ENCODE results near the gene SDK1. TPM values are rescaled to one million over a fixed set of nuclear protein-coding genes. Genes with fewer than 3 reads are reported as not detected.
"Not testable (repeated sequence)": the region's sequence is repeated elsewhere in the genome, so short reads cannot be mapped to it uniquely, and the experiment has no call there.

Gene SDK1
- total RNA-seq, 4 donors from 2014 or later, result 1.3 to 5.0 (median 2.0) TPM

DNA sequence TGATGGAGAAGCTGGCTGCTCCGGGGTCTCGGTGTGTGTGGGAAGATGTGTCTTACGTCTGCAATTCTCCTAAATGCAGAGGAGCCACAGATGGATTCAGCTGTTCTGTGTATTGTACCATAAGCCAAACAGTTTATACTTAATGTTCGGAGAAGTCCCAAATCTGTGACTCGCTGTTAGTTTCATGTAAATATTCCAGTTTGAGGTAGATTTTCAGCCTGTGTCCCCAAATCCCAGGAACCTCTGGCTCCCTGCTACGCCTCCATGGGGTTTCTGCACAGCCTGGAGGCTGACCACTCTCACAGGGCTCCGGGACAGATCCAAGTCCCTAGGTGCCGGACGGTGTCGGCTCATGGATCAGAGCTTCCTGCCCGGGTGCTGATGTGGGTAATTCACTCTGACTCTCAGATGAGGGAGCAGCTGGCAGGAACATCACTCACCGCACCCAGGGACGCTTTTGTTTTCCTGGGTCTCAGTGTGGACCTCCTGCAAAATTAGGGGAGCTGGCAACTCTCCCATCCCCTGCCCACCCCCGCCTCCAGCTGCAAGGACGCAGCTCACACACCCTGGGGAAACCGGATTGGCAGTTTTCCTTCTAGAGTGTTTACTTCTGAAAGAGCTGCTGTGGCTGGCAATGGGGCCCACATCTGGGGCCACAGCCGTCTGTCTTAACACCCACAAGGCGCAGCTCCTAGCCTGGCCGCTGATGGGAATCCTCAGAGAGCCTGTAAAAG lies 960.0 kb downstream of the SDK1 start:
- WGBS, 2 donors, result 55 to 65% methylated on average over 16 to 18 of the region's 19 CpGs
- DNase-seq, result no peak
- intact Hi-C loops (cut with DNase I), result loop anchor here (10.0 kb wide), 1 partner anchor 56 kb away; no protein-coding TSS in a partner anchor
- Histone ChIP-seq H3K27ac (no peak overlapping the region), H3K4me1 (no peaks in the 10 kb centered on the region), H3K9me3 (no peaks in the 10 kb centered on the region), H3K36me3 (no peaks in the 10 kb centered on the region), H3K27me3 (no peaks in the 10 kb centered on the region), H3K4me3 (replicated peaks in 1 of 3) (no peak overlapping the region)
- TF ChIP-seq POLR2A (IDR thresholded peaks at IDR 0.05), result no peak
- TF ChIP-seq, protein P1, sequence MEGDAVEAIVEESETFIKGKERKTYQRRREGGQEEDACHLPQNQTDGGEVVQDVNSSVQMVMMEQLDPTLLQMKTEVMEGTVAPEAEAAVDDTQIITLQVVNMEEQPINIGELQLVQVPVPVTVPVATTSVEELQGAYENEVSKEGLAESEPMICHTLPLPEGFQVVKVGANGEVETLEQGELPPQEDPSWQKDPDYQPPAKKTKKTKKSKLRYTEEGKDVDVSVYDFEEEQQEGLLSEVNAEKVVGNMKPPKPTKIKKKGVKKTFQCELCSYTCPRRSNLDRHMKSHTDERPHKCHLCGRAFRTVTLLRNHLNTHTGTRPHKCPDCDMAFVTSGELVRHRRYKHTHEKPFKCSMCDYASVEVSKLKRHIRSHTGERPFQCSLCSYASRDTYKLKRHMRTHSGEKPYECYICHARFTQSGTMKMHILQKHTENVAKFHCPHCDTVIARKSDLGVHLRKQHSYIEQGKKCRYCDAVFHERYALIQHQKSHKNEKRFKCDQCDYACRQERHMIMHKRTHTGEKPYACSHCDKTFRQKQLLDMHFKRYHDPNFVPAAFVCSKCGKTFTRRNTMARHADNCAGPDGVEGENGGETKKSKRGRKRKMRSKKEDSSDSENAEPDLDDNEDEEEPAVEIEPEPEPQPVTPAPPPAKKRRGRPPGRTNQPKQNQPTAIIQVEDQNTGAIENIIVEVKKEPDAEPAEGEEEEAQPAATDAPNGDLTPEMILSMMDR (IDR thresholded peaks at IDR 0.05), result no peak

DNA sequence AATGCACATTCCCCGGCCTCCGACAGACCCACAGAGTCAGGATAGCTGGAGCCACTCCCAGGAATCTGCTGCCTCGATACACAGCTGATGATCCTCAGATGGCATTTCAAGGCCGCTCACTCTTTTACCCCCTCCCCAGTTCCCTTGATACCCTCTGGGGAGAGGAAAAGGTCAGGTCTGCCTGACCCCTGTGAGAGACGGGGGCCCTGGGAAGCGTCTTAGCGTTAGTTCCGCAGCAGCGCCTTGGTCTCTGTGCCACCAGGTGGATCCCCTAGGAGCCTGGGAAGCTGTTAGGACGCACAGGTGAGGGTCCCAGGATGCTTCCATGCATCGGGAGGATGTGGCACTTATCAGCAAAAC lies 960.5 kb downstream of the SDK1 start:
- intact Hi-C loops (cut with DNase I), result loop anchor here (10.0 kb wide), 1 partner anchor 57 kb away; no protein-coding TSS in a partner anchor
- no peak overlapping the region for H3K27ac ChIP-seq
- no peaks in the 10 kb centered on the region for H3K9me3 ChIP-seq
- H3K4me1 ChIP-seq, result no peaks in the 10 kb centered on the region
- no peak for DNase-seq
- WGBS, 2 donors, result 71 to 80% methylated on average over 11 of the region's 11 CpGs
- H3K4me3 ChIP-seq (replicated peaks in 1 of 3), result no peak overlapping the region
- H3K36me3 ChIP-seq, result no peaks in the 10 kb centered on the region
- TF ChIP-seq, protein P1 (IDR thresholded peaks at IDR 0.05), result no peak
- no peak for TF ChIP-seq POLR2A (IDR thresholded peaks at IDR 0.05)
- H3K27me3 ChIP-seq, result no peaks in the 10 kb centered on the region

DNA sequence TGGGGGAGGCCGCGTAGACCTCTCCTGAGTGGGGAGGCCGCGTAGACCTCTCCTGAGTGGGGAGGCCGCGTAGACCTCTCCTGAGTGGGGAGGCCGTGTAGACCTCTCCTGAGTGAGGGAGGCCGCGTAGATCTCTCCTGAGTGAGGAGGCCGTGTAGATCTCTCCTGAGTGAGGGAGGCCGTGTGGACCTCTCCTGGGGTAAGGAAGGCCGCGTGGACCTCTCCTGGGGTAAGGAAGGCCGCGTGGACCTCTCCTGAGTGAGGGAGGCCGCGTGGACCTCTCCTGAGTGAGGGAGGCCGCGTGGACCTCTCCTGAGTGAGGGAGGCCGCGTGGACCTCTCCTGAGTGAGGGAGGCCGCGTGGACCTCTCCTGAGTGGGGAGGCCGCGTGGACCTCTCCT lies 963.2 kb downstream of the SDK1 start:
- 93 to 97% methylated on average over 12 to 15 of the region's 25 CpGs for WGBS, 2 donors

DNA sequence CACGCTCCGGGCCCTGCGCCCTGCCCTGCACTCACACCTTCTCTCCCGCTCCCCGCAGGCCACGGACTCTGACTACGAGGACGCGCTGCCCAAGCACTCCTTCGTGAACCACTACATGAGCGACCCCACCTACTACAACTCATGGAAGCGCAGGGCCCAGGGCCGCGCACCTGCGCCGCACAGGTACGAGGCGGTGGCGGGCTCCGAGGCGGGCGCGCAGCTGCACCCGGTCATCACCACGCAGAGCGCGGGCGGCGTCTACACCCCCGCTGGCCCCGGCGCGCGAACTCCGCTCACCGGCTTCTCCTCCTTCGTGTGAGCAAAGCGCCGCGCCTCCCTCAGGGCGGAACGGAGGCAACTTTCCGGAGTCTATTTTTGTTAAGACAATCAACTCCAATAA lies 964.0 kb downstream of the SDK1 start:
- TF ChIP-seq POLR2A (IDR thresholded peaks at IDR 0.05), result no peak
- TF ChIP-seq, protein P1 (IDR thresholded peaks at IDR 0.05), result no peak
- intact Hi-C loops (cut with DNase I), result loop anchor here (10.0 kb wide), 1 partner anchor 60 kb away; no protein-coding TSS in a partner anchor
- 23 to 25% methylated on average over 31 to 34 of the region's 43 CpGs for WGBS, 2 donors

More for the DNA sequence above, 963.2 kb downstream of the SDK1 start:
- H3K27ac ChIP-seq; H3K36me3 ChIP-seq; H3K4me1 ChIP-seq; H3K9me3 ChIP-seq; H3K27me3 ChIP-seq; H3K4me3 ChIP-seq (replicated peaks in 1 of 3); DNase-seq: not testable (repeated sequence)
- intact Hi-C loops (cut with DNase I), result loop anchor here (10.0 kb wide), 1 partner anchor 59 kb away; no protein-coding TSS in a partner anchor

DNA sequence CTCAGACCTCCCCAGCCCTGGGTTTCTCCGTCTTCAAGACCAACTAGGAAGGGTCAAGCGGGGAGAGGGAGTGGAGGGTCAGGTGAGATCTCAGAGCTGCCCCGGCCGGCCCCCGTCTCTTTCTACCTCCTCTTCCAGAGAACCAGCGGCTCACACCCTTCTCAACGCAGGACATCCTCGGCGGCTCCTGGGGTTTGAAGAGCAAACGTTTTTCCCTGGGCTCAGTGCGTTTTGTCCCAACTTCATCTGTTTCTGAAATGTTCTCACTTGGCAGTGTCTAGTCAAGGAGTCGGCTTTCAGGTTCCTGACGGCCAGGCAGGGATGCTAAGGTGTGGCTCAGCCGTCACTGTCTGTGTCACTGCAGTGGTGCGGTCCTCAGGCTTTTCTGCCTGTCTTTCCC lies 964.6 kb downstream of the SDK1 start:
- 63 to 76% methylated on average over 15 of the region's 15 CpGs for WGBS, 2 donors
- intact Hi-C loops (cut with DNase I), result loop anchor here (10.0 kb wide), 1 partner anchor 61 kb away; no protein-coding TSS in a partner anchor
- Histone ChIP-seq H3K4me3 (replicated peaks in 1 of 3) (no peak overlapping the region), H3K27ac (no peak overlapping the region), H3K9me3 (no peaks in the 10 kb centered on the region), H3K36me3 (no peaks in the 10 kb centered on the region), H3K4me1 (no peaks in the 10 kb centered on the region), H3K27me3 (no peaks in the 10 kb centered on the region)
- no peak for DNase-seq
- no peak for TF ChIP-seq POLR2A (IDR thresholded peaks at IDR 0.05)
- TF ChIP-seq, protein P1 (IDR thresholded peaks at IDR 0.05), result no peak

More for the DNA sequence above, 964.0 kb downstream of the SDK1 start:
- no peak for DNase-seq
- H3K4me3 ChIP-seq (replicated peaks in 1 of 3), result no peak overlapping the region
- no peaks in the 10 kb centered on the region for H3K9me3 ChIP-seq
- H3K27me3 ChIP-seq, result no peaks in the 10 kb centered on the region
- H3K36me3 ChIP-seq, result no peaks in the 10 kb centered on the region
- no peak overlapping the region for H3K27ac ChIP-seq
- no peaks in the 10 kb centered on the region for H3K4me1 ChIP-seq
